ENCODE results near the gene ZGPAT.

ZGPAT gene

DNA sequence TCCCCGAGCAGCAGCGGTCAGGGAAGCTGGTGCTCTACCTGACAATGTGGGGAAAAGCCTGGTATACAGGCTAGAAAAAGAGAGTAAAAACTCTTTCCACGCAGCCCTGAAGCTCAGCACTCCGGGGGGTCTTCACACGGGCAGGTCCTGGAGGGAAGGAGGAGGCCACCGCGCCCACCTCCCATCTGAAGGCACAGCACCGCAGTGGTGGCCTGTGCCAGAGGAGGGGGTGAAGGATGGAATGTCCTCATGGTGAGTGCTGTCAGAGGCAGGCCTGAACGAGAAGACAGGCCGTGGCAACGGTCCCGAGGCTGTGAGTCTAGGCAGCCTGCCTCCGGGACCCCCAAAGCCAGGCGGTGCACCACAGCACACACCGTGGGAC, 37.6 kb downstream of the ZGPAT start:
- DNase-seq (ENCODE audit: low read depth): no peak

DNA sequence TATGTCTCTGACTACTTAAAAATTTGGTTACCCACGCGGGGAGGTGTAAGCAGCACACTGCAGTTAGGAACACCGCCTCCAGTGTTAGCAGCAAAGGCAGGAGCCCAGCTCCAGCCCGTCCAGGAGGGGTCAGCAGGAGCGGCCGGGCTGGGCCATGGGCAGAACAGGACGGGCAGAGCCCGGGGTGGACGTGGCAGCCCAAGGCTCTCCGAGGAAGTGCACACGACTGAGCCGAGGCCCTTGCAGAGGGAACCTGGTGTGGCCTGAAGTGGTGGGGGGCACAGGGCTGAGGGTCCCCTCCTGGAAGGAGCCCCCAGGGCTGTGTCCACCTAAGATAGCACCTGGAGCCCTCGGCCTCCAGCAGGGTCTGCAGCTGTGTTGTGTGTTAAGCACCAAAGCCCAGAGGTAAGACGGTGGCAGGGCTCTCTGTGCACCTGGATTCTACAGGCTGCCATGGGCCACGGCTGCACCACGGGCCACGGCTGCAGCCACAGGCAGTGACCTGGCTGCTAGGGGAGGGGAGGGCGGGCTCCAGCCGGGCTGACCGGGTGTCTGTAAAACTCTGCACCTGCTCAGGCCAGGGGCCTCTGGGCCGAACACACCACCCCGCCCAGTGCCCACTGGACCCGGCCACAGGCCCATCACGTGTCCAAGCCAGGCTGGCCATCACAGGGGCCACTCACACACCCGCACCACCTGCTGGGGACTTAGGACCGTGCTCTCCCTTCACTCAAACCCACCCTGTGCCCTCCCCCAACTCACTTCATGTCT, 38.3 kb downstream of the ZGPAT start:
- no peak for DNase-seq (ENCODE audit: low read depth)

DNA sequence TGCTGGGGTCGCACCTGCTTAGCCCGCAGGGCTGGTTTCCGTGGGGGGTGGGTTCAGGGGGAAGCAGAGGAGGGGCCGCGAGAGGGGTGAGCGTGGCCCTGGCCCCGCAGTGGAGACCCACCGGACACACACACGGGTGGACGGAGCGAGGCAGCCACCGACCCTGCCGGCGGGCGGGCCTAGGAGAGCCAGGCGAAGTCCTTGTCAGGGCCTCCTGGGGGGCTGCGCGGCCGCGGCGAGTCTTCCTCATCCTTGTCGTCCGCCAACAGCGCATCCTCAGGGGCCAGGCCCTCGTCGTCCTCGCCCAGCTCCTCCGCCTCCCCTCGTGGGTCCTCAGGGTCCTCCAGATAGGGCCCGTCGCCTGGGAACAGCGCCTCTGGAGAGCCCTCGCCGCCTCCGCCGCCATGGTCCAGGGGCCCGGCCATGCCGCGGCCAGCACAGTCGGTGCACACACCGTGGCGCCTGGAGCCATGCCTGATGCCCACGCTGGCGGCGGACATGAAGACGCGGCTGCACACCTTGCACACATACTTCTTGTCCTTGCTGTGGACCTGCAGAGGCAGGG, 39.0 kb downstream of the ZGPAT start:
- no peak for DNase-seq (ENCODE audit: low read depth)

DNA sequence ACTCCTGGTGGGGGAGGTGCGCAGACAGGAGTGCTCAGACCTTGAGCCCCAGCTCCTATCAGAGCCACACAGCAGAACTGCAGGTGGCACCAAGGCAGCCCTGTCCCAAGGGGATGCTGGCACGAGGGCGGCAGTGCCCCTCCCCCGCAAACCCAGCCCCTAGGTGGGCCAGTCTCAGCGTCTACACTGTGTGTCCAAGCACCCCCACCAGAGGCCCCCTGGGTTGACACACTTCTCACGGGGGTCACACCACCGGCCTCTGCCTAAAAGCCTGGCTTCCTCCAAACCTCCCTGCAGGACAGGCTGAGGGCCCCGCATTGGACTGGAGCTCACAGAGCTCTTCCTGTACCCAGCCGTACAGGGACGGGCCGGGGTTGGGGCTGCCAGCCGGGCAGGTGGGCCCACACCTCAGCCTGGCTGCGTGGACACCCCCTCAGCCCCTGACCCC, 39.8 kb downstream of the ZGPAT start:
- DNase-seq (ENCODE audit: low read depth): no peak

DNA sequence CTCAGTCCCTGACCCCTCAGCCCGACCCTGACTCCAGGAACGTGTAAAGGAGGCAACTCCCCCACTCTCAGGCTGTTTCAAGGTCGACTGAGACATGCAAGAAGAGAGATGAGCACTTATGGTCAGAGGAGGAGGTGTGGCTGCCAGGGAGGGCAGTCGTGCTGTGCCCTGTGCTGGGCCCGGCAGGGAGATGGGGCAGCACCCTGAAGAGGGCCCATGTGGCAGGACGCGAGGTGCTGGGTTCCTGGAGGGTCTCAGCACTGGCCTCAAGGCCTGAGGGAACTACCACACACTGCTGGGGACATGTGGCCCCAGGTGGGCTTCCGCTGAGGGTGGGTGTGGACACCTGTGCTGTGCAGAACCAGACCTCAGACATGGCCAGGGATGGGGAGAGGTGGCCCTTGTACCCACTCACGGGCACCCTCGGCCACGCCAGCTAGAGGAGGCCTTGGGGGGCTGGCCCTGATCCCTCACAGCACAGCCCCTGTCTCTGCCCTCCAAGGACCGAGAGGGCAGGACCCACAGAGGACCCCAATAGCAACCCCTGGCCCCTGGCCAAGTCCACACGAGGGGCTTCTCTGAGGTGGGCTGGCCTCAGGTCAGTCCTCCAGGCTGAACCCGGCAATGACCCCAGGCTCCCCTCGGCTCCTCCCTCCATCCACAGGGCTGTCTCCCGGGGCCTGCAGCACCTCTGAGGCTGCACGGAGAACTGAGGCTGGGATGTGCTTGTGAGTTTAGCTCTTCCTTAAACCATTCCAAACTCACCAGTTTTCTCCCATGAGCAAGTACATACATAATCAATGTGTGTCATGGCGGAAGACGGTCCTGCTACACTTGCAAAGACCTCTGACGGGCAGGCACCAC, 40.5 kb downstream of the ZGPAT start:
- no peak for DNase-seq (ENCODE audit: low read depth)

DNA sequence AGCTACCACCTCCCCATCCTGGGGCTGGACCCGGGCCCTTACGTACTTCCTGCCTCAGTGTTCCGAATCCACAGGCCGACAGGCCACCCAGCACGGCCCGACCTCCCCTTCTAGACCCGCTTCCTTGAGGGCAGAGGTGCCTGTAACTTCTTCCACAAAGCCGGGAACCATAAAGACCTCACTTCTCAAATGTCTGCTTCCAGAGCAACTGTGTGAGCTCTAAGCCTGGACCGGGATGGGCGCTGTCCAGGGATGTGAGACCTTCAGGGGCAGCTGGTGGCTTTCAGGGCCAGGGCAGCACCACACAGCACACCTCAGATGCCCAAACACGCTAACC, 41.1 kb downstream of the ZGPAT start:
- DNase-seq (ENCODE audit: low read depth): no peak

DNA sequence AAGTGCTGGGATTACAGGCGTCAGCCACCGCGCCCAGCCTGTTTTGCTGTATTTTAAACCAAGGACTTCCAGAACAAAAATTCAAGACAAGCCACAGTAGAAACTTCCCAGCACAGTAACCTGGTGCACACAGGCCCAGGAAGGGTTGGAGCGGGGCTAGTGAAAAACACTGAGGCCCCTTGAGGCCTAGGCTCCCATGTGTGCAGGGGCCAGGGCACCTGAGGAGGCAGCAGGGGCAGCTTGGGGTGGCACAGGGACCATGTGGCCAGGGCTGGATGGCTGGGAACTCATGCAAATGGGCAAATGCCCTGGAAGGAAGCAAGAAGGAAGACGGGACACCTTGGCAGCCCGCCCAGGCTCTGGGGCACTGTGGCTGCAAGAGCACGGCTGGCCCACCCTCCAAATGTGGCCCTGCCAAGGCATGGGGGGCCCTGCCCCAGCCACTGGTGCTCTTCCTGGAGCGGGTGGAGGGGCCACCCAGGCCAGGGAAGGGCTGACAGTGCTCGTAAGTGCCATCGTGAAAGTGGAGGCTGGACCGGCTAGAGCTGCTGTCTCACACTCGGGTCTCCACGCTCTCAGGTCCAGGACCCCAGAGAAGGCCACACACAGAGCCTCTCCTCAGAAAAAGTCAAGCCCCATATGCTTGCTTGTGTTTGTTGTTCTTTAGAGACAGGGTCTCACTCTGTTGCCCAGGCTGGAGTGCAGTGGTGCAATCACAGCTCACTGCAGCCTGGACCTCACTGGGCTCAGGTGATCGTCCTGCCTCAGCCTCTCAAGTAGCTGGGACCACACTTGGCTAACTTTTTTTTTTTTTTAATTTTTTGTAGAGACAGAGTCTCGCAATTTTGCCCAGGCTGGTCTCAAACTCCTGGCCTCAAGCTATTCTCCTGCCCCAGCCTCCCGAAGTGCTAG, 42.0 kb downstream of the ZGPAT start:
- DNase-seq (ENCODE audit: low read depth): no peak

DNA sequence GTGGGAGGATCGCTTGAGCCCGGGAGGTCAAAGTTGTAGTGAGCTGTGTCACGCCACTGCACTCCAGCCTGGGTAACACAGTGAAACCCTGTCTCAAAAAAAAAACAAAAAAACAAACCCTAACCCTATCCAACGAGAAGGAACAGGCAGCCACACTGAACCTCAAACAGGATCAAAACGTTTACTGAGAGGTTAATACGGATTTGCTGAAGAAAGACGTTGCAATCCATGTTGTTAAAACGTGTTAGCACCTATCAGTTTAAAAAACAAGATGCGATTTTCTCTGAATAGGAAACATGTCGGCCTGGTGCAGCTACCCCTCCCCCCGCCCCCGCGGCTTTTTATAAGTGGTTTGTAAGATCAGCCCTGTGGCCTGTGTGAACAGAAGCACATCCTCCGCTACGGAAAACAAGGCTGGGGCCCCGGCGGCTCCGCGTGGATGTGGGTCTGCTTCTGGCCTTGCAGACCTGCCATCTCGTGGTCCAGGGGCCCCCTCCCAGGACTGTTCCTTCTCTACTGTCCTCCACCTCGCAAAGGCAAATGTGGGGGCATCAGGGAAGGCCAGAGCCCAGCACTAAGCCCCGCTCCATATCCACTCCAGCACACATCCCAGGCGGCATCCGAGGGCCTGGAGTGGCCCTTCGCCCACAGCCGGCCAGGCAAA, 43.1 kb downstream of the ZGPAT start:
- DNase-seq (ENCODE audit: low read depth): peak; percentile 55

DNA sequence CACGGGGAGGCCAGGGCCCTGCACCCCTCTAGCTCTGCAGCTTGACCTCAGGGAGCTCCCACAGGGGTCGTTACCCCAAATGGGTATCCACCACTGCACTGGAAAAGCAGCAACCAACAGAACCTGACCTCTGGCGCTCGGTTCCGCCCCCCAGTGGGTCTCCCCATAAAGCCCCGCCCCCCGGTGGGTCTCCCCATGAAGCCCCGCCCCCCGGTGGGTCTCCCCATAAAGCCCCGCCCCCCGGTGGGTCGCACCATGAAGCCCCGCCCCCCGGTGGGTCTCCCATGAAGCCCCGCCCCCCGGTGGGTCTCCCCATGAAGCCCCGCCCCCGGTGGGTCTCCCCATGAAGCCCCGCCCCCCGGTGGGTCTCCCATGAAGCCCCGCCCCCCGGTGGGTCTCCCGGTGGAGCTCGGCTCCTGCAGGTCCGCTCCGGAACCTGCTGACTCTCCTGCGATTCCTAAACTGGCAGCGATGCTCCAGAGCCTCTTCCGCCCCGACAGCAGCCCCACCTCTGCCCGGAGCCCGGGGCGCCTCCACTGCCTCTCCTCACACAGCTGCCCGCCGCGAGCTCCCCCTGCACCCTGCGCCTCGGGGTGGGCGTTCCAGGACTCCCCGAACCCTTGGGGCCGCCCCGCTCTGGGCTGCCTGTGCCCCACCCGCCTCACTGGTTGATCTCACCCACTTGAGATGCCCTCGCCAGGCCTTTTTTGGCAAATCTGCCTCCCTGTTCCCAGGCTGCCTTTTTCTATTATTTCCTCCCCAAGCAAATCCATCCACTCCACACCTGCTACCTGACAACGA, 43.8 kb downstream of the ZGPAT start:
- DNase-seq (ENCODE audit: low read depth): no peak

DNA sequence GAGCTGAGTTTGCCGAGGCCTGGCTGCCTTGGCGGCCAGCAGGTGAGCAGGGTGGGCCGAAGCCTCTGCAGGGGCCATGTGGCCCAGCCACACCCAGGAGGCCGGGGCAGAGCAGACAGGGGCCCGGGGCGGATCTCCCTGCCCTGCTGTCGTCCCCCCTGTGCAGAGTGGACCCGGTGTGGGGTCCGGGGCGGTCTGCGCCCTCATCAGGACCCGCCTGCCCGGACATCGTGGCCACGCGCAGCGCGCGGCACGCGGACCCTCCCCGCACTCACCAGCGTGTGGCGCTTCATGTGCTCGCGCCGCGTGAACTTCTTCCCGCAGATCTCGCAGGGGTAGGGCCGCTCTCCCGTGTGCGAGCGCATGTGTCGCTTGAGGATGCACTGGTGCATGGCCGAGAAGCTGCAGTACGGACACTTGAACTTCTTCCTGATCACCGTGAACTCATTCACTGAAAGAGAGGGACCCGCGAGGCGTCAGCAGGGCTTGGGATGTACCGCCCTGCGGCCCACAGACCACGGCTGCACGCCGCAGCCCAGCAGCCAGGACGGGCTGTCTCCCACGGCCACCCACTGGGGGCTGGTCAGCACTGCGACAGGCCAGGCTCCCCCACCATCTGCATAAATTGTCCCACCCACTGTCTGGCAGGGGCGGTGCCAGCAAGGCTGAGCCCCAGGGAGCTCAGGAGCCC, 44.7 kb downstream of the ZGPAT start:
- no peak for DNase-seq (ENCODE audit: low read depth)

DNA sequence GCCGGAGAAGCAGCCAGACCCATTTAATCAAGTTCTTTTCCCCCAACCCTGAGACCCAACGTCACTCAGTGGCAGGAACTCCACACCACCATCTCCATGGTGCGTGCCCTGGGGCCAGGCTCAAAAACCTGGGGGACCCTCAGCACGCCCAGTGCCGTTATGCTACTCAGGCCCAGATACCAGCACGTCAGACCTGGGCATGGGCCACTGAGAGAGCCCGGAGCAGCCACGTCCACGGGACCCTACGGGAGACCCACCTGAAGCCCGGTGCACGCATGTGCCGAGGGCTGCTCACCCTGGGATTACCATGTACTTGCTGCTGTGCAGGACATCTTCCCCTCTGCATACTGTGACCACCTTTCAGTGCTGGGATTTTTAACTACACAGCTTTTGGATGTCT, 45.5 kb downstream of the ZGPAT start:
- no peak for DNase-seq (ENCODE audit: low read depth)

DNA sequence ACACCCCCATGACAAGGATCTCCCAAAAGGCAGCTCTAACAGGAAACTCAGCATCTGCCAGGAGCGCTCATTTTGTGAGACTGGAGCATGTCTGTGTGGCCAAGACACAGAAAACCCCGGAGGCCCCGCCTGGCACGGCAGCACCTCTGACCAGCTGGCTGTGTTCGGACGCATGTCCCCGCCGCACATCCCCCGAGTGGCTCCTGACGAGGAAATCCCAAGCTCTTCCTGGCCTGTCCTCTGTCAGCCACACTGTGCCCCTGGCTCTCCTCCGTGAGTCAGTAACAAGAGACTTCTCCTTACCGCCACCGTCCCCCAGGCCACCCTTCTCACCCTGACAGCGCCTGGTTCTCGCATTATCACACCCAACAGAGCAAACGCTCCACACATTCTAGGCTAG, 46.2 kb downstream of the ZGPAT start:
- no peak for DNase-seq (ENCODE audit: low read depth)

DNA sequence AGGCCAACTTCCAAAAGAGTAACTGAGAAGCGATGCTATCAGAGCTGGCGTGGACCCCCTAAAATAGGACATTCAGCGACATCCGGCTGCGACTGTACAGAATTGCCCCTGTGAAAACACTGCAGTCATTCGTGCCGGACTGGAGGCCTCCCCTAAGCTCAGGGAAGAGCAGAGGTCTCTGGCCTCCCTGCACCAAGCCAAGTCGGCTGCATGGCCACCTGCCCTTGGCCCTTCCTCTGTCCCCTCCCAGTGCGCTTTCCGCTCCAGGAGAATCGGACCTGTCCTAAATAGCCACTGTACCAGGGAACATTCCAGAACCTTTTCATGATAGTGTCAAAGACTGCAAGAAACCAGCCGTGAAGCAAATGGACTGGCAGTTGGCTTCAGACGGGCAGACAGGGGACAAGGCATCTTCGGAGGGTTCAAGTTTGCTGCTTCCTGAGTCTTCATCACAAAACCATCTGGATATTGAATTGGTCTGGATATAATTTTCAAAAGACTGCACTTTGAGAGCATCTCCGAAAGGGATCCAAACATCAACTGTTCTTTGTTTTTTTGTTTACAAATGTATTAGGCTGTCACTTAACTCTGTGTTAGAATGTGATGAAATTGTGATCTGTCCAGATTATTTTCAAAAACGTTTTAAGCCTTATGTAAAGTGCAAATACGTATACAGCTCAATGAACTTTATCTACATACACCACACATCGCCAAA, 48.3 kb downstream of the ZGPAT start:
- DNase-seq (ENCODE audit: low read depth): no peak

DNA sequence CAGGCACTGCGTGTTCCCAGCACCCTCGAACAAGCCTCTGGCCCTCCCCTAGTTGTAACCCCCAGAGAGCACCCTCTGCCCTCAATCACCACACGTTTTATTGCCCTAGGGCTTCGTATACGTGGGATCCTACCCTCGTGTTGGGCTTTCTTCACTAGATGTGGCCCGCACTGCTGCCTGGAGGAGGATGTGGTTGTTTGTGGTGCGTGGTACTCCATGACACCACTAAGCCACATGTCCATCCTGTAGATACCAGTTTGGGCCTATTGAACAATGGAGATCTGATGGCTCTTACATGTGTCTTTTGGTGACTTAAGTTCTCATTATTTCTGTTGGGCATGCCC, 48.8 kb downstream of the ZGPAT start:
- no peak for DNase-seq (ENCODE audit: low read depth)

DNA sequence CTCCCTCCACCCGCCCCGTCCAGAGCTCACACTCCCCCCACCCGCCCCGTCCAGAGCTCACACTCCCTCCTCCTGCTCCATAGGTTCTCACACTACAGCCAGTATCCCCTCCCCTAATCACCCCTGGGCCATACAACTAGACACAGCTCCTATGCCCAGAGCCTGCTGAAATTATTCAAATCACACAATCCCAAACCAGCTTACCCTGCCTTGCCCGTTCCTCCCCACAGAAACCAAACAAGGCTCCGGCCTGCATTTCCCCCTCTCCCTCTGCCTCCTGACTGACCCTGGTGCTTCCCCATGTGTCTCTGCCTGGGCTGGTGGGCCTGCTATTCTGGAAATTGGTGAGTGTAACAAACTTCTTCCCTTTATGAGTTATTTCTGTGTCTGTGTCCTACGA, 50.3 kb downstream of the ZGPAT start:
- DNase-seq (ENCODE audit: low read depth): no peak

DNA sequence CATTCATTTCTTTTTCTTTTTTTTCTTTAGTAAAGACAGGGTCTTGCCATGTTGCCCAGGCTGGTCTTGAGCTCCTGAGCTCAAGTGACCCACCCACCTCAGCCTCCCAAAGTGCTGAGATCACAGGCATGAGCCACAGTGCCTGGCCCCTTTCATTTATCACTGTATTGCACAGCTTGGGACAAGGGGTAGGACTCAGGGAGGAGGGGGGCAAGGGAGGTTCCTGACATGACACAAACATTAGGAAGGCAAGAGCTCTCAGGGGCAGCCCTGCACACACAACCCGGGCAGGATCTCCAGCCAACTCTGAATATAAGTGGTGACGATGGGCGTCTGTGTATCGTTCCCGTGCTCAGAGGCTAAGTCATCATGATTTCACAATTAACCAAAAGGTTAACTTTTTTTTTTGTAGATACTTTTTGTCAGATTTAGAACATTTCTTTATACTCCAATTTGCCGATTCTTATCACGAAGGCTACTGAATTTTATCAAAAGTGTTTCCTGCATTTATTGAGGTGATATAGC, 51.6 kb downstream of the ZGPAT start:
- no peak for DNase-seq (ENCODE audit: low read depth)

DNA sequence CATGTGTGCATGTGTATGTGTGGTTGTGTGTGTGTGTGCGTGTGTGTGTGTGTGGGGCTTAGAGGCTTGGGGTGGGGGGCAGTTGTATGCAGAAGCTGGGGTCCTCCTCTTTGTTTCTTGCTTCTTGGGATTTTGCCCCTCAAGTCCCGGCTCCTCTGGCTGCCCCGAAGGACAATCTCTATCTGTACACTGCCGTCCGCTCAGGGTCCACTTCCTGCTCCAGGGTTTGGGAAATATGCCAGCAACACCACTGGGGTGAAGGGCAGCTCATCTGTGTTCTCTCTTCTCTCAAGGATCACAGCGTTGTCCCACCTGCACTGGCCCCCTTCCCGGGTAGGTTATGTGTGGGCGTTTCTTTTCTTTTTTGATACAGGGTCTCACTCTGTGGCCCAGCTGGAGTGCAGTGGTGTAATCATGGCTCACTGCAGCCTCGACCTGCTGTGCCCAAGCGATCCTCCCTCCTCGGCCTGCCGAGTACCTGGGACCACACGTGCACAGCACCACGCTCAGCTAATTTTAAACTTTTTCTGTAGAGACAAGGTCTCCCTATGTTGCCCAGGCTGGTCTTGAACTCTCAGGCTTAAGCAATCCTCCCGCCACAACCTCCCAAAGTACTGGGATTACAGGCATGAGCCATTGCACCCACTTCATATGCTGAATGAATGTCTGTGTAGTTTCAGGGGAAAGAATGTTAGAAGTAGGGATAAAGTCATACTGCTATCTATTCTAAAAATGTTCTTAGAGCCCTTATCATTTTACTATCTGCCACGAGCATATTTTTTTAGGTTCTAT, 57.4 kb downstream of the ZGPAT start:
- DNase-seq (ENCODE audit: low read depth): no peak

DNA sequence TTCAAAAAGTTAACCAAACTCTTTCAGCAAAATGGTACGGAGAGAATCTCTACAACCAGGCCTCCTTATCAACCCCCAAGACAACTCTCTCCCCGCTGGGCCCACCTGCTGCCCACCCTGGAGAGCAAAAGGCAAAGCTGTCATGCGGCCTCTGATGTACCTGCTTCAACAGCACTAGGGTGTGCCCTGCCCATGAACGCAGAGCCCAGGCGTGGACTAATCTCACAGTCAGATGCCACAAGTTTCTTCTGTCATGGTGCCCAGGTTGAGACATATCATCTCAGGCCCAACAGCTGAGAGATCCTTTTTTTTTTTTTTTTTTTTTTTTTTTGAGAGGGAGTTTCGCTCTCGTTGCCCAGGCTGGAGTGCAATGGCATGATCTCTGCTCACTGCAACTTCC, 58.1 kb downstream of the ZGPAT start:
- no peak for DNase-seq (ENCODE audit: low read depth)
